GM23338 (cell line): ENCODE results near the gene H1-8. TPM values are rescaled to one million over a fixed set of nuclear protein-coding genes. Genes with fewer than 3 reads are reported as not detected.

Experiments used
- ATAC-seq: fragments of 200-7000 bp; cut with Tn5 transposase; 3 replicates; pipeline ENCODE4 v1.9.1; 2020
- DNase-seq: peaks from one replicate; pipeline ENCODE4 v3.0.0-alpha.2; 2015; ENCODE audit warnings: low spot score
- H2AFZ ChIP-seq: fragments of 200-600 bp; sonication (generic); 2 replicates; pipeline ENCODE4 v1.8.0; 2016; ENCODE audit warnings: antibody characterized with exemption, mild to moderate bottlenecking, moderate library complexity
- H3F3A ChIP-seq: fragments of 200-600 bp; sonication (generic); replicated peaks from 2 replicates; pipeline ENCODE4 v1.8.0; 2017; ENCODE audit warnings: antibody characterized with exemption, mixed run types, low read depth
- H3K27ac ChIP-seq: fragments of 200-600 bp; sonication (generic); 2 replicates; pipeline ENCODE4 v1.6.1; 2016; ENCODE audit warnings: low read depth
- H3K27me3 ChIP-seq: fragments of 200-600 bp; sonication (generic); 2 replicates; pipeline ENCODE4 v1.8.0; 2016; ENCODE audit warnings: mild to moderate bottlenecking, mixed run types, moderate library complexity; ENCODE audit not compliant: insufficient read depth
- H3K36me3 ChIP-seq: fragments of 200-600 bp; sonication (generic); 2 replicates; pipeline ENCODE4 v1.8.0; 2016; ENCODE audit warnings: mild to moderate bottlenecking; ENCODE audit not compliant: insufficient read depth
- H3K4me1 ChIP-seq: fragments of 200-600 bp; sonication (generic); 2 replicates; pipeline ENCODE4 v1.8.0; 2016; ENCODE audit warnings: mild to moderate bottlenecking, moderate library complexity; ENCODE audit not compliant: insufficient read depth
- H3K4me2 ChIP-seq: fragments of 200-600 bp; sonication (generic); 2 replicates; pipeline ENCODE4 v1.7.1; 2017; ENCODE audit warnings: mixed run types
- H3K4me3 ChIP-seq: fragments of 200-600 bp; sonication (generic); 2 replicates; pipeline ENCODE4 v1.6.1; 2016; ENCODE audit warnings: mixed run types
- H3K79me2 ChIP-seq: fragments of 200-600 bp; sonication (generic); replicated peaks from 2 replicates; pipeline ENCODE4 v1.8.0; 2017; ENCODE audit warnings: mild to moderate bottlenecking; ENCODE audit not compliant: insufficient read depth
- H3K9me2 ChIP-seq: fragments of 200-600 bp; sonication (generic); 2 replicates; pipeline ENCODE4 v1.8.0; 2017; ENCODE audit not compliant: insufficient read depth
- H4K20me1 ChIP-seq: fragments of 200-600 bp; sonication (generic); replicated peaks from 2 replicates; pipeline ENCODE4 v1.8.0; 2017; ENCODE audit warnings: mild to moderate bottlenecking; ENCODE audit not compliant: insufficient read depth
- H3K27ac Mint-ChIP-seq: 2 replicates; pipeline ENCODE4 v1.8.0; 2020; ENCODE audit warnings: inconsistent platforms, mild to moderate bottlenecking, moderate library complexity, mixed read lengths
- H3K27me3 Mint-ChIP-seq: 3 replicates; pipeline ENCODE4 v1.8.0; 2022; ENCODE audit warnings: low read depth, mild to moderate bottlenecking, moderate library complexity, mixed read lengths, inconsistent platforms; ENCODE audit not compliant: insufficient read depth, poor library complexity
- H3K36me3 Mint-ChIP-seq: 3 replicates; pipeline ENCODE4 v1.8.0; 2021; ENCODE audit warnings: low read depth, mild to moderate bottlenecking, inconsistent platforms, moderate library complexity, mixed read lengths
- H3K4me1 Mint-ChIP-seq: 3 replicates; pipeline ENCODE4 v1.8.0; 2020; ENCODE audit warnings: mild to moderate bottlenecking, inconsistent platforms, mixed read lengths
- H3K4me3 Mint-ChIP-seq: 3 replicates; pipeline ENCODE4 v1.8.0; 2021; ENCODE audit warnings: moderate library complexity, mild to moderate bottlenecking, inconsistent platforms, mixed read lengths
- H3K9me3 Mint-ChIP-seq: 3 replicates; pipeline ENCODE4 v1.8.0; 2020; ENCODE audit warnings: moderate library complexity, mild to moderate bottlenecking, inconsistent platforms, mixed read lengths
- CREB1 ChIP-seq: fragments of 250-450 bp; sonication (Bioruptor Pico); IDR thresholded peaks from 2 replicates; pipeline ENCODE4 v1.5.0; 2020; ENCODE audit warnings: low read depth, mild to moderate bottlenecking, moderate library complexity
- EZH2phosphoT487 ChIP-seq: fragments of 200-600 bp; sonication (generic); IDR thresholded peaks from one replicate; pipeline ENCODE4 v1.8.1; 2018; ENCODE audit warnings: antibody characterized with exemption; ENCODE audit not compliant: unreplicated experiment
- NANOG ChIP-seq: IDR thresholded peaks from 2 replicates; pipeline ENCODE4 v1.6.1; 2016; ENCODE audit warnings: antibody characterized with exemption, borderline replicate concordance
- POLR2AphosphoS5 ChIP-seq: IDR thresholded peaks from 2 replicates; pipeline ENCODE4 v1.6.1; 2016; ENCODE audit warnings: antibody characterized with exemption, low read depth
- REST ChIP-seq: IDR thresholded peaks from one replicate; pipeline ENCODE4 v1.6.1; 2018; ENCODE audit warnings: antibody characterized with exemption; ENCODE audit not compliant: unreplicated experiment
- ZNF114 ChIP-seq: fragments of 250-450 bp; sonication (Bioruptor Pico); IDR thresholded peaks from 2 replicates; pipeline ENCODE4 v1.5.0; 2020; ENCODE audit warnings: mild to moderate bottlenecking, moderate library complexity
- ZNF331 ChIP-seq: fragments of 250-450 bp; sonication (Bioruptor Pico); IDR thresholded peaks from 2 replicates; pipeline ENCODE4 v1.5.0; 2020; ENCODE audit warnings: low read depth, mild to moderate bottlenecking, moderate library complexity
- ZNF462 ChIP-seq: fragments of 250-450 bp; sonication (Bioruptor Pico); IDR thresholded peaks from 2 replicates; pipeline ENCODE4 v1.5.0; 2020; ENCODE audit warnings: mild to moderate bottlenecking, moderate library complexity
- polyA plus RNA-seq: library from polyadenylated mRNA; unstranded; fragments of >200 nt; fragmentation: Nextera tagmentation; extraction: Ambion mirVana; gene quantifications from 2 replicates; pipeline ENCODE4 v1.2.1, GENCODE V29; 2016
- total RNA-seq: library from RNA; depleted of rRNA; stranded (reverse); fragments of >200 nt; shearing (Covaris generic); gene quantifications from 2 replicates; pipeline ENCODE4 v1.2.3, GENCODE V29; 2014
- TF ChIP-seq, protein P1 (sequence below): IDR thresholded peaks from 2 replicates; pipeline ENCODE4 v1.6.1; 2016; ENCODE audit warnings: antibody characterized with exemption

H1-8 gene
- total and polyA plus RNA-seq, 2 experiments from 2014 or later: not detected

DNA sequence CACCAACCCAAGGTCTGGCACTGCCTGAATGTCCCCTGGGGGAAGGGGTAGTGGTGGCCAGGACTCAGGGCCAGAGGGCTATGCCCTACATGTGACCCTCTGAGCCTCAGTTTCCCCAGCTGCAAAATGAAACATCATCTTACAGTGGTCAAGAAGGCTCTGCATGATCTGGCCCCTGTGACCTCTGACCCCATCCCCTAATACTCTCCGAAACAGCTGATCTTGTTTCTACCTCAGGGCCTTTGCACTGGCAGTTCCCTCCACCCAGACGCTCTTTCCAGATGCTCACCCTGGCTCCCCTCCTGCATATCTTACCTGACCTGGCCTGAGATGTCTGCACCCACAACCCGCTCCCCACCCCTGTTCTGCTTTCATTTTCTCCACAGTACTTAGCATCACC lies 41.7 kb downstream of the H1-8 start (continued):
- no peak for TF ChIP-seq ZNF462 (CRISPR knock-in tag)

- Histone ChIP-seq H3K27me3 (no peaks in the 10 kb centered on the region), H4K20me1 (no peaks in the 10 kb centered on the region), H3K9me2 (no peaks in the 10 kb centered on the region), H3K36me3 (no peaks in the 10 kb centered on the region), H3K4me3 (no peak overlapping the region), H3K4me1 (peaks cover 12% of the 10 kb centered on the region), H3K4me2 (no peak overlapping the region), H2AFZ (no peak overlapping the region), H3F3A (no peaks in the 10 kb centered on the region), H3K27ac (no peak overlapping the region), H3K79me2 (no peaks in the 10 kb centered on the region)
- H3K27me3 Mint-ChIP-seq: peaks cover 7% of the 10 kb centered on the region
- H3K4me3 Mint-ChIP-seq: no peak overlapping the region
- ATAC-seq (no peak), DNase-seq (no peak)
- TF ChIP-seq NANOG: no peak
- no peak for TF ChIP-seq EZH2phosphoT487
- TF ChIP-seq CREB1 (CRISPR knock-in tag): no peak
- TF ChIP-seq, protein P1, sequence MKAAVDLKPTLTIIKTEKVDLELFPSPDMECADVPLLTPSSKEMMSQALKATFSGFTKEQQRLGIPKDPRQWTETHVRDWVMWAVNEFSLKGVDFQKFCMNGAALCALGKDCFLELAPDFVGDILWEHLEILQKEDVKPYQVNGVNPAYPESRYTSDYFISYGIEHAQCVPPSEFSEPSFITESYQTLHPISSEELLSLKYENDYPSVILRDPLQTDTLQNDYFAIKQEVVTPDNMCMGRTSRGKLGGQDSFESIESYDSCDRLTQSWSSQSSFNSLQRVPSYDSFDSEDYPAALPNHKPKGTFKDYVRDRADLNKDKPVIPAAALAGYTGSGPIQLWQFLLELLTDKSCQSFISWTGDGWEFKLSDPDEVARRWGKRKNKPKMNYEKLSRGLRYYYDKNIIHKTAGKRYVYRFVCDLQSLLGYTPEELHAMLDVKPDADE: no peak
- TF ChIP-seq POLR2AphosphoS5: no peak
- no peak for TF ChIP-seq ZNF331
- no peak for TF ChIP-seq REST
- no peak for TF ChIP-seq ZNF114 (CRISPR knock-in tag)
- H3K4me1 Mint-ChIP-seq: peaks cover 14% of the 10 kb centered on the region
- H3K36me3 Mint-ChIP-seq: no peaks in the 10 kb centered on the region; the same call in 2 of the 3 replicates
- H3K27ac Mint-ChIP-seq: no peak overlapping the region
- H3K9me3 Mint-ChIP-seq: no peaks in the 10 kb centered on the region
Observed at GRCh38 chr3:129585949-129586657, 43.1 kb downstream of the H1-8 start.
